Activated naive CD4-positive, alpha-beta T cell treated with anti-CD3 and anti-CD28 coated beads, Interleukin-2, amount 10 ng/mL, durations not matched to agents 5 hours and 36 hours (primary cell): ENCODE results near the gene OR6C74. TPM values are rescaled to one million over a fixed set of nuclear protein-coding genes. Genes with fewer than 3 reads are reported as not detected.

Experiments used
- total RNA-seq, 2 experiments: library from RNA; stranded (reverse); gene quantifications; one replicate each; pipeline ENCODE4 v1.2.3, GENCODE V29; 2021

The OR6C74 gene
- not detected for total RNA-seq

DNA sequence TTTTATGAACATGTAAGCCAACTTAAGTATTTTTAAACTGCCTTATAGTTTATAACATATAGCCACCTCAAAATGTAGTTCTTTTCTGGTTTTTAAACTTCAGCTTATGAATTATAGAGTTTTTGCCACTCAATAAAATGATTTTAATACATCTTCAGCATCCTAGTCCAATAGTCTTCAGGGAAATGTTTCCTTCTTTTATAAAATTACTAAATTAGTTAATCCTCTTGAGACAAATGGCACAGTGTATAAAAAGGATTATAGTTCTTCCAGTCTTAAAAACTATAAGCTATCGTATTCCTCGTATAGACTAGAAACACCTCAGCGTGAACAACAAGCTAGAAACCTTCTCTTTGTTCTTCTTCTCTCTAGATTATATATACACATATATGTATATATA lies at the start of gene OR6C74:
Gene OR6C74, plus strand, starts transcription at position 301 of the 400 bp plus-strand sequence. CDS start 2,679 bp downstream, outside the sequence.

DNA sequence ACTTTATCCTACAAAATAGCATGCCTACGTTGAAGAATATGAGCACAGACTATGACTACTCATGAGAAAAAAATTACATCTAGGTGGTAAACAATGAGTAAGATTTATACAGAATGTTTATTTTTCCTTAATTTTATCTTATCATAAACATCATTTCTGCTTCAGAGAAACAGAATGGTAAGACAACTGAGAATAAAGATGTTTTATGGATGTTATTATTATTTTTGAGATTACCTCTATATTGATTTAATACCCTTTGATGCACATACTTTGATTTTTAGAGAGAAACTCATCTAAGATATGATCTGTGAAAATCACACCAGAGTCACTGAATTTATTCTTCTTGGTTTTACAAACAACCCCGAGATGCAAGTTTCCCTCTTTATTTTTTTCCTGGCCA lies 23.7 kb upstream of the OR6C74 start, which contains the start of gene OR10A7:
Gene OR10A7, plus strand, starts transcription at position 301 of the 400 bp plus-strand sequence. Its CDS starts 0 bp downstream, at position 301.

Other genes with a start within 250 kb of the OR6C74 start
- not detected for gene NEUROD4, start 224.6 kb upstream of the OR6C74 start, total RNA-seq
- gene OR9K2, start 118.2 kb upstream of the OR6C74 start, total RNA-seq: not detected
- gene OR10A7, start 23.6 kb upstream of the OR6C74 start, total RNA-seq: not detected
- not detected for gene OR6C6, start 52.0 kb downstream of the OR6C74 start, total RNA-seq
- not detected for gene OR6C1, start 69.7 kb downstream of the OR6C74 start, total RNA-seq
- gene OR6C3, start 86.1 kb downstream of the OR6C74 start, total RNA-seq: not detected
- not detected for gene OR6C75, start 118.4 kb downstream of the OR6C74 start, total RNA-seq
- gene OR6C65, start 155.9 kb downstream of the OR6C74 start, total RNA-seq: not detected
- gene OR6C76, start 181.6 kb downstream of the OR6C74 start, total RNA-seq: not detected
- gene OR6C2, start 199.5 kb downstream of the OR6C74 start, total RNA-seq: not detected
- not detected for gene OR6C70, start 225.5 kb downstream of the OR6C74 start, total RNA-seq
- gene OR6C68, start 247.8 kb downstream of the OR6C74 start, total RNA-seq: not detected